Osteocyte (in vitro differentiated cells): ENCODE results near the gene GAN. TPM values are rescaled to one million over a fixed set of nuclear protein-coding genes. Genes with fewer than 3 reads are reported as not detected.

Experiments used
- DNase-seq: peaks from one replicate; pipeline ENCODE4 v3.0.0; 2021; ENCODE audit warnings: mixed read lengths; ENCODE audit not compliant: unreplicated experiment; ENCODE audit errors: extremely low spot score
- H3K27ac Mint-ChIP-seq: one replicate; pipeline ENCODE4 v1.8.0; 2021; ENCODE audit warnings: mild to moderate bottlenecking, mixed read lengths; ENCODE audit not compliant: unreplicated experiment
- H3K27me3 Mint-ChIP-seq: one replicate; pipeline ENCODE4 v1.8.0; 2021; ENCODE audit warnings: mixed read lengths; ENCODE audit not compliant: unreplicated experiment
- H3K36me3 Mint-ChIP-seq: one replicate; pipeline ENCODE4 v1.8.0; 2021; ENCODE audit warnings: mixed read lengths; ENCODE audit not compliant: unreplicated experiment
- H3K4me1 Mint-ChIP-seq: one replicate; pipeline ENCODE4 v1.8.0; 2021; ENCODE audit warnings: mixed read lengths; ENCODE audit not compliant: unreplicated experiment
- H3K4me3 Mint-ChIP-seq: one replicate; pipeline ENCODE4 v1.8.0; 2021; ENCODE audit warnings: mild to moderate bottlenecking, moderate library complexity, mixed read lengths; ENCODE audit not compliant: unreplicated experiment
- H3K9me3 Mint-ChIP-seq: one replicate; pipeline ENCODE4 v1.8.0; 2021; ENCODE audit warnings: mixed read lengths; ENCODE audit not compliant: unreplicated experiment
- total RNA-seq: library from RNA; stranded (reverse); gene quantifications from 2 replicates; pipeline ENCODE4 v1.2.1, GENCODE V29; 2021
- TF ChIP-seq, protein P1 (sequence below): fragments of 200-600 bp; sonication (generic); IDR thresholded peaks from 2 replicates; pipeline ENCODE4 v1.5.0; 2021; ENCODE audit warnings: antibody characterized with exemption, mild to moderate bottlenecking, moderate library complexity

The GAN gene
- total RNA-seq, 1 donor from 2014 or later: 9.2 TPM

DNA sequence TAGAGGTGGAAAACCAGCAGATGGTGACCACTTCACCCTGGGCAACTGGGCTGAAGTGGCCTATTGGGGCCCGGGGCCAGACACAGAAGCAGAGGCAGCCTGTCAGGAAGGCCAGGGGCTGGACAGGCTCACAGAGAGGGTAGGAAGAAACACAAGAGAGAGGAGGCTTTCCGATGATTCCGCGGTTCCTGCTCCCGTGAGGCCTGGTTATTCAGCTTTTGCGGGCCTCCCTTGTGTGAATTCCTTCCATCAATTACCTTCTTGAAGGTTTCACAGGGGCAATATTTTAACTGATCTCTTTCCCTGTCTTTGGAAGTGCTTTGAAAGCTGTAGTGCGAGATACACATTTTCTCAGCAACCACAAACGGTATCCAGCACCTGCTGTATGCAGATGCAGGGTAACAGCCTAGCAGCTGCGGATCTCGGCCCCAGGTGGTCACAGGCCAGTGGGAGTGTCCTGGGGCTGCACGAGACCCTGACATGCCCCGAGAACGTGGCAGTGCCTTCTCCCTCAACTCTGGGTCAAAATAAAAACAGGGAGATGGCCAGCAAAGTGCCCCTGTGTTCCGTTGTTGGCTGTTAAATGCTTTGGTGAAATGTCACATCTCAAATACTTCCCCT is 118.3 kb downstream of the GAN start:
- Mint-ChIP-seq H3K4me1 (peaks cover 22% of the 10 kb centered on the region), H3K27me3 (no peaks in the 10 kb centered on the region), H3K36me3 (no peaks in the 10 kb centered on the region), H3K4me3 (no peak overlapping the region), H3K9me3 (peaks cover 5% of the 10 kb centered on the region), H3K27ac (no peak overlapping the region)
- TF ChIP-seq, protein P1, sequence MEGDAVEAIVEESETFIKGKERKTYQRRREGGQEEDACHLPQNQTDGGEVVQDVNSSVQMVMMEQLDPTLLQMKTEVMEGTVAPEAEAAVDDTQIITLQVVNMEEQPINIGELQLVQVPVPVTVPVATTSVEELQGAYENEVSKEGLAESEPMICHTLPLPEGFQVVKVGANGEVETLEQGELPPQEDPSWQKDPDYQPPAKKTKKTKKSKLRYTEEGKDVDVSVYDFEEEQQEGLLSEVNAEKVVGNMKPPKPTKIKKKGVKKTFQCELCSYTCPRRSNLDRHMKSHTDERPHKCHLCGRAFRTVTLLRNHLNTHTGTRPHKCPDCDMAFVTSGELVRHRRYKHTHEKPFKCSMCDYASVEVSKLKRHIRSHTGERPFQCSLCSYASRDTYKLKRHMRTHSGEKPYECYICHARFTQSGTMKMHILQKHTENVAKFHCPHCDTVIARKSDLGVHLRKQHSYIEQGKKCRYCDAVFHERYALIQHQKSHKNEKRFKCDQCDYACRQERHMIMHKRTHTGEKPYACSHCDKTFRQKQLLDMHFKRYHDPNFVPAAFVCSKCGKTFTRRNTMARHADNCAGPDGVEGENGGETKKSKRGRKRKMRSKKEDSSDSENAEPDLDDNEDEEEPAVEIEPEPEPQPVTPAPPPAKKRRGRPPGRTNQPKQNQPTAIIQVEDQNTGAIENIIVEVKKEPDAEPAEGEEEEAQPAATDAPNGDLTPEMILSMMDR: no peak
- no peak for DNase-seq

DNA sequence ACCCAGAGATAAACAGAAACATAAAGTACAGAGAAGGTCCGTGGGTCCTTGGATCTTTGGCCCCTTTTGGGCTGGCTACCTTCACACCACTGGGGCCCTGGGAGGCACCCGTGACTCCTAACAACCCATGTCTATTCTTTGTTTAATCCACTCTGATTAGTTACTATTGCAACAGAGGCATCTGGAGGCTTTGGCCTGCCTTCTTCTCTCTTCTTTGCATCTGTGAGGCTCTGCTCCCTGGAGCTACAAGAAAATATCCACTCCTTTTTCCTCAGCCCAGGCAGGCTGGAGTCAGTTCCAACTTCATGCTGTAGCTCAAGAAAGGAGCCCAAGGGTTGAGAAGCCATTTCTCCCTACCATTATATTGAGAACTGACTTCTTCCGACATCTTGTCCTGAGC is 120.3 kb downstream of the GAN start:
- DNase-seq: no peak
- TF ChIP-seq, protein P1: no peak
- Mint-ChIP-seq H3K36me3 (no peaks in the 10 kb centered on the region), H3K27ac (no peak overlapping the region), H3K4me3 (no peak overlapping the region), H3K27me3 (no peaks in the 10 kb centered on the region), H3K9me3 (peaks cover 5% of the 10 kb centered on the region), H3K4me1 (peaks cover 18% of the 10 kb centered on the region)

DNA sequence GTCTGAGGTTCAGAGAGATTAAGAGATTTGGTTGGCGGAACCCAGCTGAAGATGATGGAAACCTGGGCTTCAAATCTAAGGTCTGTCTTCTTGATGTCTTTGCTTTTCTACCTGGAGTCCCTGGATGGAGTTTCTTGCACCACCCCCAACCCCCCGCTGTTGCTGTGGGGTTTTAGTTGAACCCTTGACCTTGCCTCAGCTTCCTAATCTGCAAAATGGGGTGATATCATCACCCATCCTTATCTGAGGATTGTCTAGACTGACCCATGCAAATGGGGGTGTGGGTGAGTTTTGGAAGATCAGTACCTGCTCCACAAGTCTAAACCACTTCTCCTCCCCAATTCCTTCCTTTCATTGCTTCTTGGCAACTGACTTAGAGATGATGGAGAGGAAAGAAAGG is 120.8 kb downstream of the GAN start:
- Mint-ChIP-seq H3K4me3 (no peak overlapping the region), H3K27ac (no peak overlapping the region), H3K36me3 (no peaks in the 10 kb centered on the region), H3K27me3 (no peaks in the 10 kb centered on the region), H3K4me1 (peaks cover 18% of the 10 kb centered on the region), H3K9me3 (peaks cover 5% of the 10 kb centered on the region)
- TF ChIP-seq, protein P1: no peak
- DNase-seq: no peak

DNA sequence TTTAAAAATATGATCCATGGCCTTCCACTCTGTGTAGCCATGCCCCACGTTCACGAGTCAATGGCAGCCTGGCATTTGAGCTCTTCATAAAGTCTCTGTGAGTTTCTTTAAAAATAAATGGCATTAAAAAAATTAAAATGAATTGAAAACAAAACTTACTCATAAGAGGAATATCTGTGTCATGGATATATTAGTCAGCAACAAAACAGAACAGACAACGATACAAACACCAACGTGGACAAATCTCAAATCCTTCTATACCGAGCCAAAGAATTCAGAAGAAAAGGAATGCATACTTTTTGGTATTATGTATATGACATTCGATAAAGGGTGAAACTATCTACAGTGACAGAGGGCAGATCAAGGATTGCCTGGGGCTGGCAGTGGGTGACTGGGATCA is 121.6 kb downstream of the GAN start:
- peaks cover 5% of the 10 kb centered on the region for H3K9me3 Mint-ChIP-seq
- DNase-seq: no peak
- no peak overlapping the region for H3K4me3 Mint-ChIP-seq
- no peak overlapping the region for H3K27ac Mint-ChIP-seq
- no peaks in the 10 kb centered on the region for H3K36me3 Mint-ChIP-seq
- peaks cover 14% of the 10 kb centered on the region for H3K4me1 Mint-ChIP-seq
- H3K27me3 Mint-ChIP-seq: no peaks in the 10 kb centered on the region
- TF ChIP-seq, protein P1: no peak

DNA sequence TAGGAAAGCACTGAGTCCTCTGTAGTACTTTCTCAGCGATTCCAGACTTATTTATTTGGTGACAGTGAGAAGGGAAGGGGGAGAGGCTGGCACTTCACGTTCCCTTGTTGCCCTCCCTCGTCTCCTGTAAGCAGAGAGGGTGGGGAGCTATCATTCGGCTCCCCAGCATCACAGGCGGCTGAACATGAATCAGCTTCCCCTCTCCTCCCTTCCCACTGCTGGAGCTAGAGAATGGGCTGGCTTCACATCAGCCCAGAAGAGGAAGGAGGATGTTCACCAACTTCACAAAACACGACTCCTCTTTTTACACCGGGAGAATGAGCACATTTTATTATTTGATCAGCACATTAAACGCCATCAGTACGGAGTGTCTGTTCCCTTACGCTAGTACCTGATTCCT is 123.1 kb downstream of the GAN start:
- DNase-seq: no peak
- TF ChIP-seq, protein P1: no peak
- H3K27me3 Mint-ChIP-seq: no peaks in the 10 kb centered on the region
- no peak overlapping the region for H3K27ac Mint-ChIP-seq
- peaks cover 5% of the 10 kb centered on the region for H3K9me3 Mint-ChIP-seq
- no peaks in the 10 kb centered on the region for H3K36me3 Mint-ChIP-seq
- H3K4me3 Mint-ChIP-seq: no peak overlapping the region
- peaks cover 4% of the 10 kb centered on the region for H3K4me1 Mint-ChIP-seq

Other genes with a start within 250 kb of the GAN start
- gene C16orf46, start 237.7 kb upstream of the GAN start, total RNA-seq: 1.5 TPM in 1 of 2 replicates, not detected in the other
- gene GCSH, start 218.6 kb upstream of the GAN start, total RNA-seq: 19.2 and 23.0 TPM in 2 replicates
- not detected in 2 replicates for gene BCO1, start 76.3 kb upstream of the GAN start, total RNA-seq
- gene CMIP, start 129.8 kb downstream of the GAN start, total RNA-seq: 29.8 and 38.0 TPM in 2 replicates